ENCODE measurements around the gene IL17RB.

The IL17RB gene

GRCh38 chr3:53813229-53813628, 33.1 kb upstream of the IL17RB start:
- DNase-seq: no peak

- DNase-seq: no peak
Observed at GRCh38 chr3:53813876-53814275, 32.5 kb upstream of the IL17RB start.

- no peak for DNase-seq
Observed at GRCh38 chr3:53815067-53815466, 31.3 kb upstream of the IL17RB start.

- DNase-seq: no peak
Observed at GRCh38 chr3:53815651-53816050, 30.7 kb upstream of the IL17RB start.

GRCh38 chr3:53816425-53816824, 29.9 kb upstream of the IL17RB start:
- no peak for DNase-seq

GRCh38 chr3:53817211-53817610, 29.2 kb upstream of the IL17RB start:
- no peak for DNase-seq

DNA sequence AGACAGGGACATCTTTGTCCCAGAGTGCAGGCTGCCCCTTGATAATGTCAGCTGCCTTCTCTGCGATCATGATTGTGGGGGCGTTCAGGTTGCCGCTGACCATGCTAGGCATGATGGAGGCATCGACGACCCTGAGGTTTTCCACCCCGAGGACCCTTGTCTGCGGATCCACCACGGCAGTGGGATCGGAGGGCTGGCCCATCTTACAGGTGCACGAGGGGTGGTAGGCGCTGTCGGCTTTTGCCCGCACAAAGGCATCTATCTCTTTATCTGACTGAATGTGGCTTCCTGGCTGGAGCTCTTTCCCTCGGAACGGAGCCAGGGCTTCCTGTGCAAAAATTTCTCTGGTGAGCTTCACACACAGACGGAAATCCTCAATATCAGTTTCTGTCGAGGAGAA, 28.6 kb upstream of the IL17RB start:
- no peak for DNase-seq

DNA sequence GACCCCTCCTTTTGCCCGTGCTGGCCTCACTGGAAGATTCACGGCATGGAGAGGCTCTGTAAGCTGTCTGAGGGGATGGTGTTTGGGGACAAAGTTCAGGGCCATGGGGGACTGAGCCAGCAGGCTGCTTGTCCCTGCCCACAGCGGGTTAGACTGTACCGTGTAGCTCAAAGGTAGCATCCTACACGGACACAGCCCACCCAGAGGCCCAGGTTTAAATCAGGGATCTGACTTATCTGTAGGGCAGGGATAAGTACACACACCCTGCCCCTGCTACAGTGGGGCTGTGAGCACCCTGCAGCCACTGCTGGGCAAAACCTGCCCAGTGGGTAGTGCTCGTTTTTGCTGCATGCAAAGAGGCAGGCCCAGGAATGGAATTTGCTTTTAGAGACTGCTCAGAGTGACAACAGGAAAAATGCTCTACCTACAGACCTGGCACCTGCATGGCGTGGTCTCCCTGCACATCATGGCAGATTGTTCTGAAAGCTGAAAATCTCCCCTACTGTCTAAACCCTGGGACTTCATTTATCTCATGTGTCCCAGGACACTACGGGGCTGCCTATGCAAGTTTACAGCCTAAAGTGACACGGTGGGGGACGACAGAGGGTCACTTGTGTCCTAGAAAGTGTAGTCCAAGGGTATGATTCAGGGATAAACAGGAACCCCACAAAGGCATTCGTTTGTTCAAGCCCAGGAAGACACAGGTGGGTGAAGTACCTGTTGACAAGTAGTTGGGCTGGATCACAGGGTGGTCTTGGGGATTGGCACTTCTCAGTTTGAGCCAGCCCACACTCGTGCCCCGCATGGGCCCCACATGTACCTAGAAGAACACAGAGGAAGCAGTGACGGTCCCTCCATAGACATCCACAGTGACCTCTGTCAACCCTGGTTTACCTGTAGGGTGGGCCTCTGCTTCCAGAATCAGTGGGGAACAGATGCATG, 27.9 kb upstream of the IL17RB start:
- no peak for DNase-seq

DNA sequence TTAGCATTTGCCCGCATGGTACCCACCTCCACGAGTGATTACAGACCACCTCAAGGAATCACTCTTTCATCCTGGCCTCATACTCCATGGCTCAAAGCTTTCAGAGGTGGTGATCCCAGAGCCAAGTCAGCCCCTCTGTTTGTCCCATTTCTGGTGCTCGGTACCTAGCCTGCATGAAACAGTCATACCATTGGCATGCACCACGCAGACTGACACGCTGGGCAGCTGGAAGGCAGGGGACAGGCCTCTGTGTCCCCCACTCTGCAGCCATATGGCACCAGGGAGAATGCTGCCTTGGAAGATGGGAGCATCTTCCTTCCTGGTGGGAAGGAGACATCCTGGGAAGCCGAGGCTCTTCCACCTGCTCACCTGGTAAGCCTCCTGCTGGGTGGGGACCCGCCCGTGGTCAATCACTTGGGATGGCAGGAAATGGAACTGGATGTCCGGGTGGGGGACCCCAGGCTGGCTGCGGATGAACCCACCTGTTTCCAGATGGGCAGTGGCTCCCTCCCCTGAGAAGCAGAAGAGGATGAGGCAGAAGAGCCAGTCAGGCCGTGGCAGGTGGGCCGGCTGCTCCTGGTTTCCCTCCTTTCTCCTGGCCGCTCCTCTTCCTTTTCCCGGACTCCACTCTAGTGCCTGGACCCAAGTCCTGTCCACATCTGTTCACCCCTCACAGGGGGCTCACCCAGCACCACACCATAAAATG, 27.1 kb upstream of the IL17RB start:
- DNase-seq: no peak

GRCh38 chr3:53820084-53820483, 26.3 kb upstream of the IL17RB start:
- DNase-seq: no peak

DNA sequence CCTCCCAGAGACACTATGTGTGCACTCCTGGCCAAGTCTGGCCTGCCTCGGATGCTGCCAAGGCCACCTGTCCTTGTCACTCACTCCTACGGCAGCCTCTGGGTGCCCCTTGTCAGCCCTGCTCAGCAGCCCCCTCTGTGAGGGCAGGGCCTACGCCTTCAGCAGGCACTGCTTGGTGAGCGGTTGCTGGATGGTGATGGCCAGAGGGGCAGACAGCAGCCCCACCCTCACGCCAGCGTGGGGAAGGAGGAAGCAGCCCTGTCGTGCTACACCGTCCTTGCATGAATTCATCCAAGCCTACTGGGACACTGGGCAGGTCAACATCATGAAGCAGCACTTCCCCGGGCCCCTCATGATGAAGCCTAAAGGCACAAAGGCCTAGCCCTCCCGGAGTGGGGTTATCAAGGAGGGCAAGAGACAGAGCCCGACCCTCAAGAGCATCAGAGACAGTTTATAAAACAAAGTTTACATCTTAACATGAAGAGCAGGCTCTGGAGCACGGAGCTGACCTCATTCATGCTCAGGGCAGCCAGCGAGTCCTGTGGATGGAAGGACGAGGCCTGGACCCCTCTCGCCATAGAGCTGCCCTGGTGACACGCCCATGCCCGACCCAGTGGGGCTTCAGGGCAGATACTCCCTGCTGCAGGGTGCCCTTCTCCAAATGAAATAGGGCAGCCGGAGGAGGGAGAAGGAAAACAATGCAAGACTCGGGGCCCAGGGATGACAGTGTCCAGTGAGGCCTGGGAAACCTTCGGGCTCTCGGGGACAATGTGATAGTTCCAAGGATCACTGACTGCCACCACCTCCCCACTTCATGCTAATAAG, 25.4 kb upstream of the IL17RB start:
- DNase-seq: no peak

GRCh38 chr3:53821631-53822121, 24.7 kb upstream of the IL17RB start:
- DNase-seq: no peak

- DNase-seq: no peak
Observed at GRCh38 chr3:53822331-53822741, 24.0 kb upstream of the IL17RB start.

- no peak for DNase-seq
Observed at GRCh38 chr3:53823026-53823955, 23.1 kb upstream of the IL17RB start.

DNA sequence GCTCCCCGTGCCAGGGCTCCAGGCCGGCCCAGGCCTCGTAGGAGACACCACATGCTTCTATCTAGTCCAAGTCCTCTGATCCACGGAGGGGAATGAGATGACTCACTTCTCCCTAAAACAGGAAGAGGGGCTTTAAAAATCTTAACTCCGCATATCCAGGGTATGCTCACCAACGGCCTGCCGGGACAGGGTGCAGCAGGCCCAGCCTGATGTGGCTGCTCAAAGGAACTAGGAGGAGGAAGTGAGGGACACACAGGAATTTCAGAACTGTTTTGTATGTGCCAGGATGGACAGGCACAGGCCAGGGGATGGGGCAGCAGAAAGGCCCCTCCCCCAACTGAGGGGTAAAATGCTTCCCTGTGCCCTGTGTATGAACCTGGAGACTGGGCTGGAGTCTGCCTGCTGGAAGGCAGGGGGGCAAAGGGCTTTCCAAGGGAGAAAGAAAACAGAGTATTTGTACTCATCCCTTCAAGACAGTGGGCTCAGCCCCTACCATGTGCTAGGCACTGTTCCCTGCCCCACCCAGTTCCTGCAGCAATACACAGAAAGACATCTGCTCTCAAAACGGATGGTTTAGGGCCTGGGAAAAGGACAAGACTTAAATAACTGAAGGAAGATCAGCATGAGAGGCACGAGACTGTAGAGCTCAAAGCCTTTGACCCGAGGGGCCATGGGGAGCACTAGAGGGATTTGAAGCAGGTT, 22.3 kb upstream of the IL17RB start:
- no peak for DNase-seq

GRCh38 chr3:53824795-53825194, 21.6 kb upstream of the IL17RB start:
- no peak for DNase-seq

GRCh38 chr3:53826048-53826447, 20.3 kb upstream of the IL17RB start:
- no peak for DNase-seq

DNA sequence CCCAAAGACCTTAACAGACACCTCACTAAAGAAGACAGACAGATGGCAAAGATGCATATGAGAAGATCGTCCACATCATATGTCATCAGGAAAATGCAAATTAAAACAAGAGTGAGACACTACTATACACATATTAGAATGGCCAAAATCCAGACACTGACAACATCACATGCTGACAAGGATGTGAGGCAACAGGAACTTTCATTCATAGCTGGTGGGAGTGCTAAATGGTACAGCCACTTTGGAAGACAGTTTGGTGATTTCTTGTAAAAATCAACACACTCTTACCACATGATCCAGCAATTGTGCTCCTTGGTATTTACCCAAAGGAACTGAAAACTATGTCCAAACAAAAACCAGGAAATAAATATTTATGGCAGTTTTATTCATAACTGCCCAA, 17.8 kb upstream of the IL17RB start:
- DNase-seq: no peak

- no peak for DNase-seq
Observed at GRCh38 chr3:53829605-53830004, 16.8 kb upstream of the IL17RB start.

DNA sequence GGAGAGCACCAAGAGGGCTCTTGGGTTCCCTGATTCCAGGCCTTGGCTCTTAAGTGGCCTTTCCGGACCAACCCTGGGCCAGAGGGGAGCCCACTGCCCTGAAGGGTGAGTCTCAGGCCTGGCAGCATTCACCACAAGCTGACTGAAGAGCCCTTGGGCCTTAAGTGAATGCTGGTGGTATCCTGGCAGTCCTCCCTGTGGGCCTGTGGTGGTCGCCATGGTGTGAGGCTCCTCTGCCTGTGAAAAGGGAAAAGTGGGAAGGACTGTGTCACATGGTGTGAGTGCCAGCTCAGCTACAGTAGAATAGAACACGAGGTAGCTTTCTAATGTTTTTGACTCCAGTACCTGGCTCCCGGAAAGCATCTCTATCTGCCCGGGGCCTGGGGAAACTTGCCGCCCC, 15.4 kb upstream of the IL17RB start:
- DNase-seq: no peak

DNA sequence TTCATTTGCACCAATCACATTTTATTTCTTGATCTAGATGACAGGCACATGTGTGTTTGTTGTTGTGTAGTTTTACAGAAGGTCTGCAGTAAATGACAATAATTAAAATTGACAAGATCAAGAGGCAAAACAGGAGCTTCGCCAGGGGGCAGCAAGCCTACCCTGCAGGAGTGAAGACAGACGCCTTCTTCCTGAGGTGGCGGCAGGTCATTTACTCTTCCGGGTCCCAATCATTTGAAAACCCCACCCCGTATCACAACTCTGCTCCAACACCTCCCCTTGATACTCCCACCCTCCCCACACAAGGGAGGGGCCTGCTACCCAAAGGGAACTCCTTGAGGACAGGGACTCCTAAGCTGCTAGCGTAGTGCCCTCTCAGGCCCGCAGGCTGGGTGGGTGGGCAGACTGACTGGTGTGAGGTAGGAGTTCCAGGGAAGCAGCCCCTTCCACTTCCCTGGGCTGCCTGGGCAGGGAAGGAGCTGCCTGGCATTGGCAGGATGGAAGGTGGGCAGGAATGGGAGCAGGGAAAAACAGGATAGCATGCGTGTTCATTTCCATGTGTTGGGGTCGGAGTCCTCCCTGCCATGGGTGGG, 13.2 kb upstream of the IL17RB start:
- no peak for DNase-seq

Data from hematopoietic multipotent progenitor cell treated with erythropoietin and hydrocortisone succinate and interleukin-3 and kit ligand, for 8 days (in vitro differentiated cells).